ENCODE measurements around the gene TMEM116.

DNA sequence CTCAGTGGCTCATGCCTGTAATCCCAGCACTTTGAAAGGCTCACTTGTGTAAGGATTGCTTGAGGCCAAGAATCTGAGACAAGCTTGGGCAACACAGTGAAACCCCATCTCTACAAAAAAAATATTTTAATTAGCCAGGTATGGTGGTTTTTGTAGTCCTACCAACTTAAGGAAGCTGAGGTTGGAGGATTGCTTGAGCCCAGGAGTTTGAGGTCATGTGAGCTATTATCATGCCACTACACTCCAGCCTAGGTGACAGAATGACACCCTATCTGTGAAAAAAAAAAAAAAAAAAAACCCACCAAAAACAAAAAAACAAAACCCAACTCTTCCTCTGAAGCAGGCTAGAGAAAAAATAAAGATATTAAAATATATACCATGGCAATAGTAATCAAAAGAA is 41.2 kb downstream of the TMEM116 start:
- TF ChIP-seq, protein P1, sequence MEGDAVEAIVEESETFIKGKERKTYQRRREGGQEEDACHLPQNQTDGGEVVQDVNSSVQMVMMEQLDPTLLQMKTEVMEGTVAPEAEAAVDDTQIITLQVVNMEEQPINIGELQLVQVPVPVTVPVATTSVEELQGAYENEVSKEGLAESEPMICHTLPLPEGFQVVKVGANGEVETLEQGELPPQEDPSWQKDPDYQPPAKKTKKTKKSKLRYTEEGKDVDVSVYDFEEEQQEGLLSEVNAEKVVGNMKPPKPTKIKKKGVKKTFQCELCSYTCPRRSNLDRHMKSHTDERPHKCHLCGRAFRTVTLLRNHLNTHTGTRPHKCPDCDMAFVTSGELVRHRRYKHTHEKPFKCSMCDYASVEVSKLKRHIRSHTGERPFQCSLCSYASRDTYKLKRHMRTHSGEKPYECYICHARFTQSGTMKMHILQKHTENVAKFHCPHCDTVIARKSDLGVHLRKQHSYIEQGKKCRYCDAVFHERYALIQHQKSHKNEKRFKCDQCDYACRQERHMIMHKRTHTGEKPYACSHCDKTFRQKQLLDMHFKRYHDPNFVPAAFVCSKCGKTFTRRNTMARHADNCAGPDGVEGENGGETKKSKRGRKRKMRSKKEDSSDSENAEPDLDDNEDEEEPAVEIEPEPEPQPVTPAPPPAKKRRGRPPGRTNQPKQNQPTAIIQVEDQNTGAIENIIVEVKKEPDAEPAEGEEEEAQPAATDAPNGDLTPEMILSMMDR (IDR thresholded peaks at IDR 0.05) = no peak
- no peak for TF ChIP-seq POLR2AphosphoS5 (IDR thresholded peaks at IDR 0.05; ENCODE audit: low read depth, low read length)
